ENCODE results near the gene SMURF1.

- TF ChIP-seq, protein P1, sequence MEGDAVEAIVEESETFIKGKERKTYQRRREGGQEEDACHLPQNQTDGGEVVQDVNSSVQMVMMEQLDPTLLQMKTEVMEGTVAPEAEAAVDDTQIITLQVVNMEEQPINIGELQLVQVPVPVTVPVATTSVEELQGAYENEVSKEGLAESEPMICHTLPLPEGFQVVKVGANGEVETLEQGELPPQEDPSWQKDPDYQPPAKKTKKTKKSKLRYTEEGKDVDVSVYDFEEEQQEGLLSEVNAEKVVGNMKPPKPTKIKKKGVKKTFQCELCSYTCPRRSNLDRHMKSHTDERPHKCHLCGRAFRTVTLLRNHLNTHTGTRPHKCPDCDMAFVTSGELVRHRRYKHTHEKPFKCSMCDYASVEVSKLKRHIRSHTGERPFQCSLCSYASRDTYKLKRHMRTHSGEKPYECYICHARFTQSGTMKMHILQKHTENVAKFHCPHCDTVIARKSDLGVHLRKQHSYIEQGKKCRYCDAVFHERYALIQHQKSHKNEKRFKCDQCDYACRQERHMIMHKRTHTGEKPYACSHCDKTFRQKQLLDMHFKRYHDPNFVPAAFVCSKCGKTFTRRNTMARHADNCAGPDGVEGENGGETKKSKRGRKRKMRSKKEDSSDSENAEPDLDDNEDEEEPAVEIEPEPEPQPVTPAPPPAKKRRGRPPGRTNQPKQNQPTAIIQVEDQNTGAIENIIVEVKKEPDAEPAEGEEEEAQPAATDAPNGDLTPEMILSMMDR (conservative IDR thresholded peaks at IDR 0.05 in 1 of 2, IDR thresholded peaks at IDR 0.05 in 1 of 2; ENCODE audit: low read depth in 1 of 2, low read length in 2 of 2): no peak
- no peak for TF ChIP-seq EZH2 (IDR thresholded peaks at IDR 0.05; ENCODE audit: low read length, missing control alignments)
Observed at GRCh38 chr7:99177165-99177564, 33.3 kb upstream of the SMURF1 start.
